Stimulated activated CD4-positive, alpha-beta T cell treated with anti-CD3 and anti-CD28 coated beads, Interleukin-4, amount 100 ng/mL, for 48 hours (primary cell): ENCODE measurements around the gene SDK2.

ENCODE experiments used
- DNase-seq, 2 donors: peaks; one replicate each; pipeline ENCODE4 v3.0.0-alpha.2; 2020; ENCODE audit warnings: low read depth in 2 of 2

SDK2 gene

DNA sequence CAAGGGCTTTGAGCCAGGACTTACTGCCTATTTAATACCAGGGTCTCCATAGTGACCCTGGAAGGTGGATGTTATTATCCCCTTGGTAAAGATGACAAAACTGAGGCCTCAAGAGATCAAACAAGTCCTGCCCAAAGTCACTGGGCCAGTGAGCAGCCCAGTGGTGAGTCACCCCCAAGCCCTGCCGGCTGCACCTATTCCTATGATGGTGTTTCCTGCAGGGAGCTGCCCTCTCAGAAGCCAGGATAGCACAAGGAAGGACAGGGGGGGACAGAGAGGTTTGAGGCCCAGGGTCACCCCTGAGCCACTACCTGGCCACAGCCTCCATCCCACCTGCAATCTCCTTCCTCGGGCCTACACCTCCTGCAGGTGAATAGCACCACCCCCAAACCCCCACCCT, 90.9 kb downstream of the SDK2 start:
- DNase-seq = no peak

GRCh38 chr17:73552300-73553048, 91.8 kb downstream of the SDK2 start:
- no peak for DNase-seq

- peak in 1 of 2 donors; percentile 8 for DNase-seq
Observed at GRCh38 chr17:73551759-73552158, 92.5 kb downstream of the SDK2 start.

DNA sequence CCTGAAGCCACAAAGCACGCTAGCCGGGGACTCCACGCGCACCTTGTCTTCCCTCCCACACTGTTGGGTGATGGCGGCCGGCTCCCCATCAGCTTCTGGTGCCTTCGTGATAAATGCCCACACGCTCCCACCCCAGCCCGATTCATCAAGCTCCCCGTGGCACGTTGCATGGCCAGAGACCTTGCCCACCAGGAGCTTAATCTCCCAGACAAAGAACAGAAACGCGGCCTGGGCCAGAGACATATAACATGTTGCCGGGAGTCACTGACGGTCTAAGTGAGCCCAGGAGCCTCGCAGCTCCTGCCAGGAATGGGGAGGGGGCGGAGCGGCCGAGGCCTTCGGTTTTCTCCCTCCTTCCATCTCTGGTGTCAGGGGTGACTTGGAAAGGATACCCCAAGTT, 93.1 kb downstream of the SDK2 start:
- DNase-seq = no peak

DNA sequence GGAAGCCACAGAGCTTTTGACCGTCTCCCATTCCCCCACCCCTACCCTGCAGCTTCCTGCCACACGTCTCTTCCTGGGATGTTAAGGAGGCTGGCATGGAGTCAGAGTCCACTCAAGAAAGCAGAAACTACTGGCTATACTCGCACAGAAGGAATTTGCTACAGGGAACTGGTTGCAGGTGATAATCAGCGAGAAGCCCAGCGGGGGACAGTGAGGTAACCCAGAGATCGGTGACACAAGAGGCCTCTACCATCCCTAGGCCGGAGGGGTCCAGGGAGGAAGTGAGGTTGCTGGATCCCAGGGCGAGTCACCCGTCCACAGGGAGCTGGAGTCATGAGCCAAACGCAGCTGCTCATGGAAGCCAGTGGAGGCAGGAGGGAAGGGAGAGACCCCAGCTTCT, 93.7 kb downstream of the SDK2 start:
- no peak for DNase-seq

DNA sequence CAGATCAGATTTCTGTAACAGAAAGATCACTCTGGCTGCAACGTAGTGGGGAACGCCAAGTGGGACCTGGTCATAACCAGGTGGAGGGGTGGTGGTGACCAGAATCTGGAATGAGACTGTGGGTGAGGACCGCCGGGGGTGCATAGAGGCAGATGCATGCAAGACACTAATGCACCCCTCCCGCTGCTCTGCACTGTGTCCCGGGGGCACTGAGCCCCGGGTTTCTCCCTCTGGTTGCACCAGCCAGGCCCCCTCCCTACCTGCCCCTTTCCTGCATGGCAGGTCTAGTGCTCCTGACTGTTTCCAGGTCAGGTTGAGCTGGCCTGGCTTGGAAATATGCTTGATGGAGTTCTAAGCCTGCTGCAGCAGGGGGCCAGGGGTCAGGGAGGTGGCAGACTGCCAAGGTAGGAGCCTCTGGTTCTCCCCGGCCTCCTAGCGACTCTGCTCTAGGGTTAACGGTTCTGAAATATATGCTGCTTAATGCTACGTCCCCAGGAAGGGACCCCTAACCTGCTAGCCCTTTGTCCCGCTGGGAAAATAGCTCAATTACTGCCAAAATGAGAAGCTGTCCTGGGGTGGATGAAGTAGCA, 94.3 kb downstream of the SDK2 start:
- no peak for DNase-seq

DNA sequence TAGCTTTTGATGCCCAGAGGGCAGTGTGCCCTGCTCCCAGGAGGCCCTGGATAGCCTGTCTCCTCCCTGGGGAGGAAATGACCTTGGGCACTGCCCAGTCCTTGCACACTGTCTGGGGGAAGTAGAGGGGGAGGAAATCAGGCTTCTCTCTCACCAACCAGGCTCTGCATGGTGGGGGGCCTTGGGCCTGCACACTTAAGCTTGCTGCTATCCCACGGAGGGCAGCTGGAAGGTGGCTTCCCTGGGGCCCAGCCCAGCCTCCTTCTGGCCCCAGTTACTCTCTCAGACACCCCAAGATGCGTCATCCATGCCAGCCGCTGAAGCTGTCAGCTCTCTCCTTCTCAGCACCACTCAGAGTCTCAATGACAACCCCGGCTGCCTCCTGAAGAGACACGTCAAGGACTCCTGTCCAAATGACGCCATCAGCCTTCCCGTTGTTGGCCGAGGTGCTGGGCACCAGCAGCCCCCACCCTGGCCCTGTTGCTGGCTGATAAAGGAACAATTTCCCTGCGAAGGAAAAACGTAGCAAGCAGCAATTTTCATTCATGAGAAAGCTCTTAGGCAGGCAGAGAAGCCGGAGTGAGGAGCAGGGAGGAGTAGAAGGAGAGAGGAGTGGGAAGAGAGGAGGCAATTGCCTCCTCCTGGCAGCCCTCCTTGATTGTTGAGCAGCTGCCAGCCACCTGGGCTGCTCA, 95.5 kb downstream of the SDK2 start:
- no peak for DNase-seq

- no peak for DNase-seq
Observed at GRCh38 chr17:73547790-73548189, 96.5 kb downstream of the SDK2 start.

GRCh38 chr17:73546770-73547536, 97.3 kb downstream of the SDK2 start:
- DNase-seq = peak in 1 of 2 donors; percentile 6

GRCh38 chr17:73546114-73546513, 98.1 kb downstream of the SDK2 start:
- no peak for DNase-seq

DNA sequence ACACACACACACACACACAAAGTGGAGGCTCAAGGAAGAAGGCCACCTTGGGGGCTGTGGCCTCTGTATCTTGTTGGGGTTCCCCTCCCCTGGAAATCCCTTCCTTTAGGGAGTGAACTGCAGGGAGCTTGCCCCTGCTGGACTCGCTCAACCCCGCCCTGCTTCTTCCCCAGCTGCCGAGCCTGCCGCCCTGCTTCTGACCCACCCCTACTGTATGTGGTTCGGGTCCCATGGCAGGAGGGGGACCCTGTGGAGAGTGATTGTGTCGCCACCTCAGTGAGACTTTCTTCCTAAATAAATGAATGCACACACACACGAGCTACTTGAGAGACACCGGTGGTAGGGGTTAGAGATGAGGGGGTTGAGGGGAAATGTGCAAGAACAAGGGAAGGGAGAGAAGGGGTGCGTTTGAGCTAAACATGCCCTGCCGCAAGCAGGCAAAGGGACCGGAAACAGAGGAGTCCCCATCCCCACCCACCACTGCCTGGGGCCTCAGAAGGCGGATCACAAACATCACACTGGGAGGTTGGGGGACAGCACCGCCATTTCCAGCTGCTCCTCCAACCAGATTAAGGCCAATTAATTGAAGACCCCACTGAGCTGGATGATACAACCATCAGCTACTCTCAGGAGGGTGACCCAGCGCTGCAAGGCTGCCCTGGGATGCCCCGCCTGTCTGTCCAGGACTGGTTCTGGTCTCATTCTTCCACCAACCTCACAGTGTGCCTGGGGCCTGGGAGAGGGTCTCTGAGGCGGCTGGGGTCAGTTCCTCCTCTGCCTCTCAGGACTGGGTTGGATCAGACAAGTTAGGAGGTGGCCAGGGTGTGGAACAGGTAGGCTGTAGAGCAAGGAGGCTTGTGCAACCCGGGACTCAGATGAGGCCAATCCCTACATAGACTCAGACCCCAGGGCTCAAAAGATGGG, 98.9 kb downstream of the SDK2 start:
- DNase-seq = no peak

GRCh38 chr17:73544333-73544732, 99.9 kb downstream of the SDK2 start:
- DNase-seq = no peak

DNA sequence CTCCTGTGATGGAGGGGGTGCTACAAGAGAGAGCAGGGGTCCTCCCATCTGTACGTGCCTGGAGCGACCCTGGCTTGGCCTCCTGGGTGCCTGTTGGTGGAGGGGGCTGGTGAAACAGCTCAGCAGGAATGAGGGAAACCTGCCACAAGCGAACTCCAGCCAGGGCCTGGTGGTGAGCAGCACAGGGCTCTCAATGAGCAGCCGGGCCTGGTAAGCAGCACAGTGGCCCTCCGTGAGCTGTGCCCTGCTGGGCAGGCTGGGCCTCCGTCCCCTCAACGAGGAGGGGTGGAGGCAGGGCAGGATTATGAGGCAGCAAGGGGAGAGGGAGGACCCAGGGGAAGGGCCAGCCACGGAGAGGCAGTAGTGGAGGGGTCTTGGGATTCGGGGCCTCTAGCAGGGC, 101.9 kb downstream of the SDK2 start:
- no peak for DNase-seq

- DNase-seq = no peak
Observed at GRCh38 chr17:73541561-73541981, 102.7 kb downstream of the SDK2 start.

DNA sequence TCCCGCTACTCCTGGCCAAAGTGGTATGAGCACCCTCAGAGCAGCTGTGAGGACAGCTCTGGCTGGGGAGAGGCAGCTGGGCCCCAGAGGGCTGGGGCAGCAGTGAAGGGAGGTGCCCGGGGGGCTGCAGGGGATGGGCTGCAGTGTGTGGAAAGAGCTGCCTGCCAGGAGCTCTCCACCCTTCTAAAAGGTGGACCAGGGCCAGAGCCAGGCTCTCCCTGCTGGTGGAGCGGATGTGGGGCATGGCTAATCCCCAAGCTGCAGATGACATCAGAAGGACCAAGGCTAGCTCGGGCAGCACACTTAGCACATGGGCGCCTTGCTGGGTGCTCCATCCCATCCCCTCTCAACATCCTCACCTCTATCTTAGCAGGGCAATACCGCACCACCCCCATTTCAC, 103.1 kb downstream of the SDK2 start:
- DNase-seq = no peak

- no peak for DNase-seq
Observed at GRCh38 chr17:73539166-73539565, 105.1 kb downstream of the SDK2 start.

DNA sequence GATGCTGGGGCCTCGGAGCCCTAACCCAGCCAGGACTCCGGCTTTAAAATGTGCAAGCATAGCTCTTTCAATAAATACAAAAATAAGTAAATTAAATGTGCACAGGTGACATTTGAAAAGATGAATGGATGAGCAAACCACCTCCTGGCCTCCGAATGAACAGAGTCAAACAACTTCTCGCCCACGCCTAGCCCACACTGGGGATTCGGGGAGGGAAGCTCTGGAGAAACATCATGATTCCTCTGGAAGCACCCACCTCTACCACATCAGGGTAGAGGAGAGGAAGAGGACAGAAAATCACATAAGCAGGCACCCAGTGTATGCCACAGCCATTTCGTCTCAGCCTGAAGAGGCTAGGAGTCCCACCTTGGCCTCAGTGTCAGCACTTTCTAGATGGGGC, 105.8 kb downstream of the SDK2 start:
- DNase-seq = no peak

GRCh38 chr17:73536700-73537605, 107.3 kb downstream of the SDK2 start:
- DNase-seq = no peak

DNA sequence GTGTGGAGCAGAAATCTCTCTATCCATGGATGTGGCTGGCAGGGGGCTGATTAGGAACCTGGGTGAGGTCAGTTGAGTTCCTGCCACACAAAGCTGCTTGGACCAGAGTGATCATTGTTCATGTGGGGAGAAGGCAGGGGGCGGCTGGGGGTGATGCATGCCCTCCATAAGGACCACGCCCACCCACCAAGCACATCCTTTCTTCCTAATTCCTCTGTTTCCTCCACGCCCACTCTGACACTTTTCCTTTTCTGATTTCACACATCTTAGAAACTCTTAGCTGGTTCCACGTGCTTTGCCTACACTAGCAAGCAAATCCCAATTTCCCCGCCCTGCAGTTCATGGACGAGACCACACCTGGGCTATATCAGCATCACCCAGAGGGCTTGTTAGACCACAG, 108.5 kb downstream of the SDK2 start:
- no peak for DNase-seq

GRCh38 chr17:73534209-73534909, 109.9 kb downstream of the SDK2 start:
- DNase-seq = no peak
